T-helper 9 cell (primary cell): ENCODE data around the gene NECTIN1.

Experiments used
- DNase-seq: peaks from one replicate; pipeline ENCODE4 v3.0.0-alpha.2; 2020

Gene NECTIN1

DNA sequence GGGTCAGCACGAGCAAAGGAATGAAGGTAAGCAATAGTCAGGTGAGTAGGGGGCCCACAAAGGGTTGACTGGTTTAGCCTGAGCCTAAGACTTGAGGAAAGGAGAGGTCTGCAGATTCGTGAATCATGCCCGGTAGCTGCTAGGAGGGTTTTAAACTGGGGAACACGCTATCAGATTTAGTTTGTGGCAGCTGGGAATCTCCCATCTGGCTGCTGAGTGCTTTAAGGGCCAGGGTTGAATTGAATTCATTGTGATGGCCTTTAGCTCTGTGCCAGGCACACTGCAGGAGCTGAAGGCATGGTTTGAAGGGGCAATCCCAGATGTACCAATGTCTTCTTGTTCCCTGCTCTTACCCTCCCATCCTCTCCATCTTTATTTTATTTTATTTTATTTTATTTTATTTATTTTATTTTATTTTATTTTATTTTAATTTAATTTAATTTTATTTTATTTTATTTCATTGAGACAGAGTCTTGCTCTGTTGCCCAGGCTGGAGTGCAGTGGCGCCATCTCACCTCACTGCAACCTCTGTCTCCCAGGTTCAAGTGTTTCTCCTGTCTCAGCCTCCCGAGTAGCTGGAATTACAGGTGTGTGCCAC, 1.9 kb upstream of the NECTIN1 start:
- no peak for DNase-seq

DNA sequence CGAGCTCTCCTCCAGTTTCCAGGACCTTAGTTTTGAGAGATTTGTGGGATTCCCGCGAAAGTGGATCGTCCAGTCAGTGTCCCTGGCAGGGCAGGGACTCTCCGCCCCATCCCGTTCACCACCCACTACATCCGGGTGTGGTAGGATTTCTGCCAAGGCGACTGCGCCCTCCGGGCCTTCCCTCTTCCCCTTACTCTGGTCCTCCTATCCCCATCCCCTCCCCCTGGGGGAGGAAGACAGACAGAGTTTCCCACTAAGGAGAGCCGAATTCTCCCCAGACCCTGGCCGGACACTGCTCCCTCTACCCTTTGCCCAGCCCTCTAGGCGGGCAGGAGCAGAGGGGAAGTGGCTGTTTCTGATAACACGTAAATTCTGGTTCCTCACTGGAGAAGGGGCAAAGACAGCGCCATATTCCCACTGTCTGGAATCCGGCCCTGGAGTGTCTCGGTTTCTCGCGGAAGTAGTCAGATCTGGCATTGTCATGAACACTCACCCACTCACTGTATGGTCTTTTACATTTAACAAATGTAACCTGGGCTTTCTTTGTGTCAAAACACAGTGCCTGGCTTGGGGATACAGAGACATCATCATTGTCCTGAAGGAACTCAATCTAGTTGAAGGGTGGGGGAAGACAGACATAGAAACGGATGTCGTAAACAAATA, 1.1 kb upstream of the NECTIN1 start:
- DNase-seq = no peak

DNA sequence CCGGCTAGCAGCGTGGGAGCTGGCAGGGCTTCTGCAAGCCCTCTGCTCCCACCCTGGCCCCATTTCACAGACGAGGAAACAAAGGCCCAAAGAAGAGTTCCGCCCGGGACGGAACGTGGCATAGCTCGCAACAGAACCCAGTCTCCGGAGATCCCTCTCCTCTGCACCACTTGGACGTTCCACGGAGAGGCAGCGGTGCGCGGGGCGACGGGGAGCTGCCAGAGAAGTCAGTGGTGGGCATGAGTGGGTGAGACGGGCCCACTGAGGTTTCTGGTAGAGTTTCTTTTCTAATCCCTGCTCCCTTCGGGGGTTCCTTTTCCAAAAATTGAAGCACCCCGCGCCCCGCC, 554 bp upstream of the NECTIN1 start:
- no peak for DNase-seq

DNA sequence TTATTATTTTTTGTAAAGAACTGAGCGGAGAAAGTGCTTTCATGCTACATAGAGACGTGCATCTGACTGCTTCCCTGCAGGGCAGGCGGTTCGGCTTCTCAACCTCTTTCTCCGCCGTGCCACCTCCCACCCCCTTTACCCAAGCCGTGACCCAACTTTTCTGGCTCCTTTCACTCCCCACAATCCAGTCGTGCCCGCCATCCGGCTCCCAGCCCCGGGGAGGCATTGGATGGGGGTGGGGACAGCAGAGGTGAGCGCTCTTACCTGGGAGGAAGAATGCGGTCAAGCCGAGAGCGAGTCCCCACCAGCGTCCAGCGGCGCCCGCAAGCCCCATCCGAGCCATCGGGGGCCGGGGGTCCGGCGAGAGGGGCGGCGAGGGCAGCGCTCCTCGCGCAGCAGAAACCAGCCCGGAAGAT, 781 bp downstream of the NECTIN1 start:
- no peak for DNase-seq

DNA sequence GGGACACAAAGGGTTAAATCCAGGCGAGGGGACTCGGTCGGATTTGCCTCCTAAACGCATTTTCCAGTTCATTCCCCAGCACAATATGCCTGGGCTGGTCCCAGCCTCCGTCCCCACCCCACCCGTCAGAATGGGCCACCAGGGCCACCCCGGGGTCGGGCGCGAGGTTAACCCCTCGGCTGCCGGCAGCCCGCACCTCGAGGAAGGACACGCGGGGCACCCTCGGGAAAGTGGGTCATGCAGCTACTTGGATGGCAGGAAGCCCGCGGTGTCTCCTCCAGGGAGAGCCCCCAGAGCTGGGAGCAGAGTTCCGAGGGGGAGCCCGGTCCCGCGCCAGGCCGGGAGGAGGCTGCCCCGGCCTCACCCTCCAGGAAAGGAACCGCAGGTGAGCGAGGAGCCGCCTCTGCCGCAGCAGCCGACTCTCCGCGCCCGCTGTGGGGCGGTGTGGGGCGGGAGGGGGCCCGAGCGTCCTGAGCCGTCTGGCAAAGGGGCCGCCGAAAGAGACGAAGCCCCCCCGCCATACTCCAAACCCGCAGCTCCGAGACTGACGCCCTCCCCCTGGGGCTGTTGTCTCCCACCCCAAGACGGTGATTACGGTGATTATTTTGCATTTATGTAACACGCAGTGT, 1.4 kb downstream of the NECTIN1 start:
- DNase-seq = no peak

DNA sequence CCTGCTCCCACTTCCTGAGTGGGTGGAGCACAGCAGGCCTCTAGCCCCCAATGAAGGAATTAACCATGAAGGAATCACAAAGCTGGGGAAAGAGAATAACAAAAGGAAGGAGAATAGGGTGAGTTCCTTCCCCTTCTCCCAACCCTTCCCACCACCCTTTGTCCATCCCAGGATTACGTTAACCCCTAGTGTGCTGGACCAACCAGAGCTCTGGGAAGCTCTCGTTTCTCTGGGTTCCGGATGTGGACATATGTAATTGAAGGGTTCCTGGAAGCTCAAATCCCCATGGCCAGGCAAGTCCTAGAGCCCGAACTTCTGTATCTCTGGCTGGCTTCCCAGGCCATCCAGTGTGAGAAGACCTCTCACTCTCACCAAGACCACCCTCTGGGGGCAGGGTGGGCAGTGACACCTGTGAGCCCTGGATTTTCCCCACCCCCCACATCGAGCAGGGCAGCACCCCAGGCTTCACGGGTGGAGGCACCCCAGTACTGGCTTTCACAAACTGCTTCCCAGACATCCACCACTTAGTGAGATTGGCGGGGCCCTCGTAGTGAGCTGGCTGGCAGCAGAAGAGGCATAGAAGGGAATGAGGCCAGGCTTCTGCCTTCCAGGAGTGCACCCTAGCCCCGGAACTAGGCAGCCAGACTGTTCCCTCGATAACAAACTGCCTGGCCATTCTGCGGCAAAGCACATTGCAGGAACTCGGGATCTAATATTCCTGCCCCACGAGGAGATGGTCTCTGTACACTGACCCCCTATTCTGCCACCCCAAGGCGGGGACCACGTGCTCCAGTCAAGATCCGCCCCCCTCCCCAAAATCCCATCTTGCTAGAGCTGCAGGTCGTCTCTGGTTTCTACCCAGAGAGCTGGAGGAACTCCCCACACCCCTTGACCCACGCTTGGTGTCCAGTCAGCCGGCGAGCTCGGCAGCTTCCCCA, 2.1 kb downstream of the NECTIN1 start:
- no peak for DNase-seq

DNA sequence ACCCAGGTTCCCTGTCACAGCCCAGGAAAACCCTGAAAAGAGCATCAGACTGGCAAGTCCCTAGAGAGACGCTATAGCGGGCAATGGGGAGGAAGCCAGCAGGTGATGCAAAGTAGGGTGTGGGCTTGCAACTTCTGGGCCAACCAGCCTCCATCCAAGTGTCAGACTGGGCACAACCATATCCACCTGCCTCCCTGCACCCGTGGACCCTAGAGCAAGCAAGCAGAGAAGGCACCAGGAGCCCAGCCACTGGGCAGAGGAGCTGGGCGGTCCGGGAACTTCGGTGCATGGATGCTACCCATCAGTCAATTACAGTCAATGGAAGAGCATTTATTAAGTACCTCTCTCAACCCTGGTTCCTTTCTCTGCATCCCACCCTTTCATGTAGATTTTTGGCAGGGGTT, 2.8 kb downstream of the NECTIN1 start:
- no peak for DNase-seq

DNA sequence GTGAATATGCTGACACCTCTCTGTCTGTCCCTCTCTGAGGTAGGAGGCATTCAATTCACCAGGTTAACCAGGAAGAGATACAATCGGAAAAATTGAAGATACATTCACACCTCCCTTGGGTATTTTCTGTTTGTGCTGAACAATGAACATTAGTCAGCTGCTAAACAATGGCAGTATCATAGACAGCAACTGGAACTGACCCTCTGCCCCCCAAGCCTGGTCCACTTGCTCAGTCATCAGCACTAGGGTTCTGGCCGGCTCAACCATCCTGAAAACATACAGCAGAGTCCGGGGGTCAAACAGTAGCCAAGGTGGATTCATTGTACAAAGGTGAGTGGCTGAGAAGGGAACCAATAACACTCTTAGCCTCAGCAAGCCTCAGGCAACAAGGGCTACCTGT, 4.0 kb downstream of the NECTIN1 start:
- no peak for DNase-seq

DNA sequence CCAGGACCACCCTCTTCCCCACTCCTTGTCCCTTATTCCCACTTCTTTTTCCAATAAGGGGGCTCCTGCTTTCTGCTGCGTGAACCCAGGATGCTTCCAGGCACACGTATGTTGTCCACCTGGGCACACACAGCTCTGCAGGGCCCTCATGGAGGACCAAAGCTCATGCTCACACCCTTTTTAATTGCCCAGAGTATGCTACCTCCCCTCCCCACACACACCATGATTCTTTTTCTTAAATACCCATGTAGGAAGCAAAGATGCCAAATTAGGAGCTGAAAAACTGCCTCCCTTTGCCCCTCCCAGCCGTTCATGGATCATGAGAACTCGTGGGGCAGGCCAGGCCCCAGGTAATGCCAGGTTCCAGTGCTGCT, 5.1 kb downstream of the NECTIN1 start:
- DNase-seq = no peak

DNA sequence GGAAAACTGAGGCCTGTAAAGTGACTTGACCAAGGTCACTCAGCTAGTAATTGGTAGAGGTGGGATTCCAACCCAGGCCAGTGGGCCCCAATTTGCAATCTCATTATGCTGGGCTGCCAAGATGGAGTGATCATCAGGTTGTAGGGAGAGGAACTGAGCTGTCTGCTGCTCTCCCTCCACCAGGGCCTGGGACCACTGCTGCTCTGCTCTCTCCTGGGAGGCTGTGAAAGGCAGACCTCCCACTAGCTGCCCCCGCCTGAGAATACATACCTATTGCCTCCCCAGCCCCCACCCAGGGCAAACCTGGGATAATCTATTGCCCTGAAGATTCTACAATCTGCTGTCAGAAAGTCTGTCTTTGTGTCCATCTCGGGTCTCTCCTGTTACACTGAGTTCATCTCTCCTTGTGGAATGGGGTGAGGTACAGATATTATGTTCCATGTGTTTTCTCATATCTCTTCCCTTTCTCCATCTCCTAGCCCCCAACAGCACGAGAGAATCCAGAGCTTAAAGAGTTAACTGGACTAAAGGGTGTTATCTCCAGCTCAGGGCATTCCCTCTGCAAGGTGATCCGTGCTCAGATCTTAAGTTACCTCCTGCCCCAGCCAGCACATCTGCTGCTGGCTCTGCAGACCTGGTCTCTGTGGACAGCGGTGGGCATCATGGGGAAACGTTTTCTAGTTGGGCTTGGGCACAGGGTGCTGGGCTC, 5.6 kb downstream of the NECTIN1 start:
- DNase-seq = no peak

DNA sequence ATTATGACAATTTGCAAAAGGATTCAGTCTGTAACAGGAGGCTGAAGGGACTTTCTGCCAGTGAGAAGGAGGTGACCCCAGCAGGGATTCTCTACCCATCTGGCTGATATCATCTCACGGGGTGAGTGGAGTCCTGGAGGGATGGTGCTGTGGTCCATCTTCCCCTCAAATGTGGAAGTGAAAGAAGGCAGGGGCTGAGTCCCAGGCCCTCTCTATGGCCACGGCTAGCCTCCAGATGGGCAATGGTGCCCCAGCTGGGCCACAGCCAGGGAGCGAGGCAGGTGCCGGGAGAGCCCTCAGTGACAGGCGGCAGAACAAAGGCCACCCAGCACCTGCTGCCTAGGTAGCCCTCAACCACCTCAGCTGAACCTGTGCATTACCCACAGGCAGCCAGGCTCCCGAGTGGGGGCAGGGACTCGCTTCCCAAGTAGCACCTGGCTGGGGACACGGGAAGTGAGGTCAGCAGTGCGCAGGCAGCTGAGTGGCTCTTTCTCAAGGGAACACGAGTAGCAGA, 6.7 kb downstream of the NECTIN1 start:
- no peak for DNase-seq

DNA sequence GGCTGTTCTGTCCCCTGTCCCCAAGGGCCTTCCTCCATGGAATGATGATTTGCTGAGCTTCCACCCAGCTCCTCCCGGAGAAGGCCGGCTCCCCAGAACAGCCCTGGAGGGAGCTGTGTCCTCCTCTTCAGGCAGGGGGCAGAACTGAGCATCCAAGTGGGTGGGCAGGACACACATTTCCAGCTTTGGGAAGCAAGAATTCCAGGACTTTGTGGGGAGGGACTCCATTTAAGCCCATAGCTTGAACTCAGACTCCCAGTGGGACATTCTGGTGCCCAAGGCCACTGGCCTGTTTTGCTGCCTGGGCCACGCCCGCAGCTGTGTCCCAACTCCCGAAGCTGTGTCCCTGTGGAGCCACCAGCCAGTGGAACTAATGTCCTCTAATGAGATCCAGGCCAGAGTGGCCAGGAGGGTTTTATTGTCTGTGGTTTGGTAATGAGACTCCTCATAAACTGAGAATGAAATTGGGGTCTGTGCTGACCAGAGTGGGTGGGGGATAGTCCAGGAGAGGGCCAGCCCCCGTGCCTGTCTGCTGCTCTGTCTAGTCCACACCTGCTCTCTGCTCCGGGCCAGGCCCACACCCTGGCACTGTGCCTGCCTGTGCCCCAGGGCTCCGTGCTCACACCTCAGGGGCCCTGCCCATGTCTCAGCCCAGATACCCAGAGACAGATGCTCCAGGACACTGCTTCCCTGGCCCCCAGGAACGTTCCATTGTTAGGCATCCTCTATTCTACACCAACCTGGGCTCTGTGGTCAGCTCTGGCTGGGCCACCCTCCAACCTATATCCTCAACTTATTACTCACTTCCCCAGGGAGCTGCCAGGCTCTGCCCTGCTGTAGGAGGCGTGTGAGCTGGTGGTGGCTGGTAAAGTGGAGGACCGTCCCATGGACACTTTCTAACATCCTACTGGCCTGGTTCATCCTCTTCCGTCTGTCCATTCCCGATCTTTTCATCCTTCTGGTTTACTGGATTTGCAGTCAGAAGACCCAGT, 7.6 kb downstream of the NECTIN1 start:
- no peak for DNase-seq

DNA sequence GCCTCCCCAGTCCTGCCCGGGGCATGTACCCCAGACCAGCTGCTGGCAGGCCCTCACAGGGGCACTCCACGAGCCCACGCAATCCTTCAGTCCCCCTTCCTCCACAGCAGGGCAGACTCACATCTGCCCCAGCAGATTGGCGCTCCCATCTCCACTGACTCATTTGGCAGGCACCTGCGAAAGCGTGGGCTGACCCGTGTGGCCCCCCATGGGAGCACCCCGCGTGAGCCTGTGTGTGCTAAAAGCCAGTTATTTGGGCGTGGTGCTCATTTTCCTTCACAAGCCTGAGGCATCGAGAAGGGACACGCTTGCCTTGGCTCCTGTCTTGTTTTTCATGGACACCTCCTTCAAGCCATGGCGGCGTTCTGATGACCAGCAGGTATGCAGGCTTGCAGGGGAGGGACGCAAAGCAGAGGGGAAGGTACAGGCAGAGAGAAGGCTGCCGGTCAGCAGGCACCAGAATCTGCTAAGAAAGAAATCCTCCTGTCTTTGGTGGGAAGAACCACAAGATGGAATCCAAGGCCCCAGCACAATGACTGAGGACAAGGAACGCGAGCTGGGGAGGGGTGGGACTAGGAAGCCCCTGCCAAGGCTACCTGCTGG, 8.6 kb downstream of the NECTIN1 start:
- no peak for DNase-seq

DNA sequence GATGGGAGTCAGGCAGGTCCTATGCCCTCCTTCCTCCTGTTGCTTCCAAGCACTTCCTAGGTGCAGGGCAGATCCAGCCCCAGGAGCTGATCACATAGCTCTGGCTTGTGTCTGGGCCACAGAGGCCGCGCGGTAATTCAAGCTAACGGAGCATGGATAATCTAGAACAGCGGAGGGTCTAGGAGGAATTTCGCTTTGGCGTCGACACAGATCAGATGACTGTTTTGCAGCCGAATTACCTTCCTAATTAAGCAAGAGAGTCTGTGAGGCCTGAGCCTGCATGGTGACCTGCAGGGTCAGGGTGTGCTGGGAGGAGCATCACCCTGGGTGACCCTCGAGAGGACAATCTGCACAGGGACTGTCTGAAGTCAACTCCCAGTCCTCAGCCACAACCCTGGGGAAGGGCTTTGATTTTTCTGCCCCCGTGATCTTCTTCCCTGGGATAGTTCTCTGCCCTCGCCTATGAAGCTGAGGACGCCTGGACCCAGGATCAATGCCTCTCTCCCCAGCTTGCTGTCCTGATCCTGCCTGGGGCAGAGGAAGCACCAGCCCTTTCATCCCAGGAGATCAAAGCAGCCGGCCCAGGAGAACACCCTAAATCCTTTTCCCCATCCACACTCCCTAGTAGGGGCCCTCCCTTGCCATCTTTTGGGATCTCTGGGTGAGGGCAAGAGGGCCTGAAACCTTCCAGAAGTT, 11.0 kb downstream of the NECTIN1 start:
- no peak for DNase-seq

DNA sequence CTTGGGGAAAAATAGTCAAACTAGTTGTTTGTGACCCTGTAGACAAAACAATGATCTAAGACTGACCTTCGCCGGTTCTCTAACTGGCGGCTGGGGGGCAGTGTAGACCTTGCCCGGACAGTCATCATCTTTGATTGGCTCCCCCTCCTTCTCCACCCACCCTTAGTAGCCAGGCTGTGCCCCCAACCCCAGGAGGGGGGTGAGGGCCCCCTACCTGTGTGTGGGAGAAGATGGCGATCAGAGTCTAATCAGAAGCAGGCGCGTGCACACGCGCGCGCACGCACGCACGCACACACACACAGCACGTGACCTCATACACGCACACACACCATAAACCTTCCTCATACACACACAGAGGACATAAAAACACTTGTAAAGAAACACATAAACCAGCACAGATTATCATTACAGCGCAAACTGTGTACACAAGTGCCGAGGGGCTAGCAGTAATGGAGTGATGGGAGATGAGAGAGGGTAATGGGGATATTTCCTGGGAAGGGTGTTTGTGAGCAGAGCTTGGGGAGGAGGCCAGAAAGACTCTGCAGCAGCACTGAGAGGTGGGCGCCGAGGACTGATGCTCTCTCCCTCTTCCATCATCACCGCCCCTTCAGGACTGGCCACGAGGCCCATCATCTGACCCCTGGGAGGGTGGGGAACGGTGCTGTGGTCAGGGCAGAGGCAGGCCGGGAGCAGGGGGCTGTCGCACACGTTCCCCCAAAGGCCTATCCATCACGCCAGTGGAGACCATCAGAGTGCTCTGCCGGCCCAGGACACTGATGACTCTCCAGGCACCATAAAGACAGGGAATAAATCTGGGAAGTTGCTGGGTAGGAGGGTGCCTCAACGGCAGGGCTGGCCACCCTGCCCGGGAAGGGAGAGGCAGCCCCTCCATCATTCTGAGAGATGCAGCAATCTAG, 12.2 kb downstream of the NECTIN1 start:
- no peak for DNase-seq

DNA sequence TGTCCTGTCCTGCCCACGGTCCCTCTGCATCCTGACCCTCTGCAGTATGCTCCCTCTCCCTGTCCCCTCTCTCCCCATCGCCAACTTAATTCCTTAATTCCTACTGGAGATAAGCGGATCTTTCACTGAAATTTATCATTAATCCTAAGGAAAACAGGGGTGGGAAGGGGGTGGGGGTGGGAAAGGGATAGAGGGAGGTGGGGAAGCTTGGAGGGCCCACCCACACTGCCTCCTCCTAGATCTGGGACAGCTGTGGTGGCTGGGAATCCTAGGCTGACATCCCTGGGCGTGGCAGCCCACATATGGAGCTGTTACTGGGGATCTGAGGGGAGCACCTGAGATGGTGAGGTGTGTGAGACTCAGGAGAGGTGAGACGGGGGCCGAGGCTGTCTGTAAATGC, 14.4 kb downstream of the NECTIN1 start:
- DNase-seq = no peak

DNA sequence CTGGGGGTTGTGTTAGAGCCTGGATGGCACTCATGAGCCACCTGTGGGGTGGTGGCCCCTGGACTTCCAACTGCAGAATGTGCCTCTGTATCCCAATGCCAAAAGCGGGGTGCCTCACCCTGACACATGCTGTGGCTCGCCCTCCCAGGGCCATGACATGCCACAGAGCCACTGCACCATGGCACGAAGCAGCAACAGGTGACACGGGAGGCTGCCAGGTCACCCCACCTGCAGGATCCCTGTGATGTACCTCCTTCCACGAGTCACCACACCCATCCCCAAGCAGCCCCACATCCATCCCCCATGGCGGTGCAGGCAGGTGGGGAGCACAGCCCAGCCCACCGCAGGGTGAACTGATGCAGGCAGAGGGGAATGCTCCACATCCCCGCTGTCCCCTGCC, 14.8 kb downstream of the NECTIN1 start:
- no peak for DNase-seq

DNA sequence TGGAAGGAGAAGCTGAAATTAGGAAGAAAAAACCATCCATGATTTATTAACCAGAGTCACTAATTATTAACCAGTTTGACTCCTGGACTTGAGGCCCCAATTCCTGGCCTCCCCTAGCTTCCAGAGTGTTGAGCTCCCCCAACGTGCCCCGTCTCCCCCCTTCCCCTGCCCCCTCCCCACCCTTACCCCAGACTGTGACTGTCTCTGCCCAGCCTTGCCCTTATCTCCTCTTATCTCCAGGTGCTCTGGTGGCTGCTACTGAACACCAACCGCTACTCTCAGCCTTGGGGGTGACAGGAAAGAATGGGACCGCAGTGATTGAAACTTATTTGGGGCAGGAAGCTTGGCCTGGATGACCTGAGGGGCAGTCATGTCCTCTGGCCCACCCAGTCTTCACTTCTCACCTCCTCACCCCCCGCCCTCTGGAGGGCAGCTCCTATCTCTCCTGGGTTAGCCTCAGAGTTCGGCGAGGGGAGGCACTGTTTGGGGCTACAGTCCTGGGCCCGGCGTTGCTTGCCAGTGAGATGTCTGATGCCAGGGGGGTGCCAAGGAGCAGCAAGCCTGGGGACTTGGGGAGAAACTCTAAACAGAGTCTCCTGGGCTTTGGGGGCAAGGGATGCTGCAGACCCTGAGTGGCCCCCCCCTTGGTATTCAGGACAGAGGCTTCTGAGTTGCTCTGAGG, 15.5 kb downstream of the NECTIN1 start:
- DNase-seq = no peak
